GM12878 (cell line): ENCODE measurements around the gene OGFR. TPM values are rescaled to one million over a fixed set of nuclear protein-coding genes. Genes with fewer than 3 reads are reported as not detected.

Experiments used
- ATAC-seq: fragments of 200-7000 bp; cut with Tn5 transposase; 3 replicates; pipeline ENCODE4 v1.9.1; 2020; ENCODE audit warnings: mild to moderate bottlenecking, moderate library complexity
- BruUV-seq: library from RNA; stranded (reverse); fragments of 400-500 nt; replicated peaks from 2 replicates; lab custom pipeline; 2021; lab: Mats Ljungman, UMichigan
- CTCF ChIA-PET: fragments of 300-600 bp; sonication (Branson Sonifier 250); formaldehyde crosslinking; extraction: SDS; loops from one replicate; lab custom pipeline; 2021; ENCODE audit warnings: inconsistent platforms; lab: Yijun Ruan, JAX
- POLR2A ChIA-PET: fragments of 350-600 bp; formaldehyde crosslinking; extraction: SDS; loops from one replicate; lab custom pipeline; 2021; ENCODE audit warnings: inconsistent platforms; lab: Charles Lee
- RAD21 ChIA-PET: fragments of 300-600 bp; sonication (Branson Sonifier 250); formaldehyde crosslinking; loops from one replicate; lab custom pipeline; 2023; ENCODE audit warnings: antibody characterized with exemption; ENCODE audit not compliant: unreplicated experiment; lab: Charles Lee
- SMC1A ChIA-PET: fragments of 300-600 bp; sonication (Branson Sonifier 250); formaldehyde crosslinking; loops from one replicate; lab custom pipeline; 2023; ENCODE audit not compliant: unreplicated experiment, uncharacterized antibody; lab: Charles Lee
- DNase-seq: peaks from one replicate; pipeline ENCODE4 v3.0.0-alpha.2; 2011; ENCODE audit warnings: low read depth, low spot score
- FAIRE-seq: peaks from 3 replicates; lab custom pipeline; 2011; peaks lifted over from hg19 to GRCh38; lab: Jason Lieb, UNC
- H2AFZ ChIP-seq: 2 replicates; pipeline ENCODE4 v1.6.0; 2011; ENCODE audit warnings: low read depth, low read length, control low read depth; ENCODE audit not compliant: control insufficient read depth
- H3K27ac ChIP-seq: 2 replicates; pipeline ENCODE4 v1.5.1; 2011; ENCODE audit warnings: control low read depth; ENCODE audit not compliant: control insufficient read depth, insufficient read depth
- H3K27me3 ChIP-seq, 2 experiments: replicated peaks in 1 of 2; 2 replicates each; pipeline versions ENCODE4 v1.6.0 to v1.6.1; 2011; ENCODE audit warnings: low read length in 1 of 2; ENCODE audit not compliant: control insufficient read depth in 2 of 2, insufficient read depth in 2 of 2
- H3K36me3 ChIP-seq, 2 experiments: 2 replicates each; pipeline ENCODE4 v1.5.1; 2011; ENCODE audit warnings: low read length in 1 of 2; ENCODE audit not compliant: control insufficient read depth in 2 of 2, insufficient read depth in 2 of 2
- H3K4me1 ChIP-seq: 2 replicates; pipeline ENCODE4 v1.6.1; 2011; ENCODE audit warnings: mild to moderate bottlenecking, low read length, moderate library complexity, mixed read lengths; ENCODE audit not compliant: control insufficient read depth, insufficient read depth
- H3K4me2 ChIP-seq: 2 replicates; pipeline ENCODE4 v1.6.0; 2011; ENCODE audit warnings: control low read depth; ENCODE audit not compliant: control insufficient read depth, insufficient read depth
- H3K4me3 ChIP-seq: fragments of 200-600 bp; sonication (generic); 2 replicates; pipeline ENCODE4 v1.5.1; 2016
- H3K79me2 ChIP-seq: 2 replicates; pipeline ENCODE4 v1.6.0; 2011; ENCODE audit warnings: low read length; ENCODE audit not compliant: control insufficient read depth, insufficient read depth
- H3K9ac ChIP-seq: 2 replicates; pipeline ENCODE4 v1.8.0; 2011; ENCODE audit warnings: low read length, control low read depth, mixed read lengths; ENCODE audit not compliant: control insufficient read depth, insufficient read depth
- H3K9me3 ChIP-seq: replicated peaks from 3 replicates; pipeline ENCODE4 v1.5.1; 2011; ENCODE audit warnings: mild to moderate bottlenecking, low read length; ENCODE audit not compliant: control insufficient read depth, insufficient read depth
- H4K20me1 ChIP-seq: 2 replicates; pipeline ENCODE4 v1.6.0; 2011; ENCODE audit not compliant: control insufficient read depth, insufficient read depth
- EED ChIP-seq: sonication (generic); IDR thresholded peaks from 2 replicates; pipeline ENCODE4 v1.6.1; 2016; ENCODE audit warnings: antibody characterized with exemption, low read depth
- FOXK2 ChIP-seq: fragments of 450-650 bp; IDR thresholded peaks from 2 replicates; pipeline ENCODE4 v1.6.1; 2017; ENCODE audit warnings: mild to moderate bottlenecking, moderate library complexity
- IRF4 ChIP-seq: IDR thresholded peaks from 2 replicates; pipeline ENCODE4 v1.6.1; 2011; ENCODE audit warnings: low read depth, low read length
- JUNB ChIP-seq: IDR thresholded peaks from 2 replicates; pipeline ENCODE4 v1.6.1; 2016; ENCODE audit warnings: antibody characterized with exemption, mild to moderate bottlenecking
- NFYB ChIP-seq: IDR thresholded peaks from 2 replicates; pipeline ENCODE4 v1.6.1; 2011; ENCODE audit warnings: low read depth, mild to moderate bottlenecking, low read length, improper control_type of control experiment, moderate library complexity; ENCODE audit not compliant: insufficient read depth
- PML ChIP-seq: IDR thresholded peaks from 2 replicates; pipeline ENCODE4 v1.6.1; 2012; ENCODE audit warnings: low read length, inconsistent platforms
- POU2F2 ChIP-seq: IDR thresholded peaks from 3 replicates; pipeline ENCODE4 v1.6.1; 2011; ENCODE audit warnings: low read depth, mild to moderate bottlenecking, low read length, borderline replicate concordance
- RBBP5 ChIP-seq: fragments of 200-600 bp; sonication (generic); conservative IDR thresholded peaks from 2 replicates; pipeline ENCODE4 v1.6.1; 2016
- SIN3A ChIP-seq: IDR thresholded peaks from 2 replicates; pipeline ENCODE4 v1.6.1; 2012; ENCODE audit warnings: low read depth, low read length, improper control_type of control experiment
- SMARCA5 ChIP-seq: fragments of 450-650 bp; IDR thresholded peaks from 2 replicates; pipeline ENCODE4 v1.6.1; 2017; ENCODE audit warnings: mild to moderate bottlenecking
- STAT3 ChIP-seq: IDR thresholded peaks from 2 replicates; pipeline ENCODE4 v1.6.1; 2011; ENCODE audit warnings: low read depth, low read length, improper control_type of control experiment
- TCF12 ChIP-seq: IDR thresholded peaks from 2 replicates; pipeline ENCODE4 v1.6.1; 2011; ENCODE audit warnings: low read depth, mild to moderate bottlenecking, low read length
- ZNF24 ChIP-seq: fragments of 450-650 bp; IDR thresholded peaks from 2 replicates; pipeline ENCODE4 v1.6.1; 2017; ENCODE audit warnings: antibody characterized with exemption, mild to moderate bottlenecking
- ZNF274 ChIP-seq: IDR thresholded peaks from one replicate; pipeline ENCODE4 v1.8.0; 2011; ENCODE audit not compliant: insufficient read length, insufficient read depth
- WGBS: methylation state at CpG from one replicate; pipeline ENCODE4 v1.1.6; 2016; ENCODE audit warnings: low lambda C conversion rate; ENCODE audit not compliant: insufficient replicate concordance, insufficient coverage; ENCODE audit errors: missing lambda C conversion rate; 5-methylcytosine and 5-hydroxymethylcytosine counted together
- in situ Hi-C: fragments of 300-500 bp; cut with MboI; formaldehyde crosslinking; loops from 9 replicates; pipeline ENCODE4 v1.14.3; 2018; ENCODE audit warnings: mixed read lengths
- intact Hi-C: fragments of 100-400 bp; cut with micrococcal nuclease; formaldehyde crosslinking; loops from one replicate; pipeline ENCODE4 v1.14.2; 2022; ENCODE audit not compliant: unreplicated experiment
- polyA plus RNA-seq, 11 experiments: library from polyadenylated mRNA; depleted of rRNA in 4 of 11; unstranded in 6 of 11; stranded (reverse) in 5 of 11; fragments of >200 nt; fragmentation: Nextera tagmentation in 4 of 11; fragmentation: Illumina TruSeq in 1 of 11; extraction: Ambion mirVana in 4 of 11; extraction: Trizol in 1 of 11; gene quantifications; 1 replicate in 1 of 11; 2 replicates in 10 of 11; pipeline versions ENCODE4 v1.2.1 to v1.2.3, GENCODE V29; 2011 to 2016; ENCODE audit warnings: inconsistent platforms in 2 of 11, missing spikeins in 2 of 11, low read depth in 1 of 11
- total RNA-seq, 4 experiments: library from RNA; depleted of rRNA in 3 of 4; stranded (reverse); fragments of >200 nt in 3 of 4; fragmentation: Illumina TruSeq in 1 of 4; extraction: Trizol in 1 of 4; gene quantifications; 2 replicates each; pipeline versions ENCODE4 v1.2.1 to v1.2.3, GENCODE V29; 2013 to 2021
- TF ChIP-seq, protein P1 (sequence below): fragments of 450-650 bp; IDR thresholded peaks from 2 replicates; pipeline ENCODE4 v1.6.1; 2017; ENCODE audit warnings: mild to moderate bottlenecking, moderate library complexity
- TF ChIP-seq, protein P2 (sequence below): fragments of 450-650 bp; IDR thresholded peaks from 2 replicates; pipeline ENCODE4 v1.6.1; 2016; ENCODE audit warnings: mild to moderate bottlenecking

Gene OGFR
- total and polyA plus RNA-seq, 10 of the 15 experiments (the other 5 are each of a cell fraction or from before 2014, with no cell fraction given) = 0.72 to 62.1 (median 27.3) TPM

DNA sequence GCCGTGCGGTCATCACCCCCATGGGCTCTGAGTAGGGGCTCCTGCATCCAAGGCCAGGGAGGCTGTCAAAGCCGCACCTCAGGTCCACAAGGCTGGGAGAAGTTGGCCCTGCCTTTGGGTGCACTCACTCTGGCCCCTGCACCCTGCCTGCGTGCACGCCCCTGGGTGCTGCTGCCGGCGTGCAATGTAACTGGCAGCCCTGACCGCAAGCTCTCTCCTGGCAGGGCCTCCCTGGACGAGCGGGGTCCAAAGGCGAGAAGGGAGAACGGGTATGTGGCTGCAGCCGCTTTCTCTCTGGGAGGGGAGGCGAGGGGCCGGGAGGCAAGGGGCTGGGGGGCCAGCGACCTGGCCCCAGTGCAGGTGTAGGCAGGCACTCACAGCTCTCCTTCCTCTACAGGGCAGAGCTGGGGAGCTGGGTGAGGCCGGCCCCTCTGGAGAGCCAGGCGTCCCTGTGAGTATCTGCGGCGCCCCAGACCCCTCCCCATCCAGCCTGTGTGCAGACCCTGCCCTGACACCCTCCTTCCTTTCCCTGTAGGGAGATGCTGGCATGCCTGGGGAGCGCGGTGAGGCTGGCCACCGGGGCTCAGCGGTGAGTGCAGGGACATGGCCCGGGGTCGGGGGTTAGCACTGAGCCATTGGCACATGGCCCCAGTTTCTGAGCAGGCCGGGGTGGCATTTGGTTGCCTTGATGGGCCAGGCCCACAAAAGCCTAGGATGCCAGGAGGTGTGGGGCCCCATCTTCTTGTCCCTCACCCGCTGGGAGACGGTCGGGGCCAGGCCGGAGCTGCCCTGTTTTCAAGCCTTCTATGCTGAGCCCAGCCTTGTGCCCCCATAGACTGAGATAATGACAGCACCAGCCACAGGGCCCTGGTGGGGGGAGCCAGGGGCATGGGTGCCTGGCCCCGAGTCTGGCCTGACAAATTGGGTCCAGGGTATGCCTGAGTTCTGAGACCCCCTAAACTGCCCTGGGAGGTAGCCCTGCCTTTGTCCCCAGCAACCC, 24.9 kb downstream of the OGFR start (continued):
- TF ChIP-seq EED (no peak), ZNF274 (no peak), SMARCA5 (no peak), IRF4 (no peak), JUNB (no peak), ZNF24 (no peak)
- TF ChIP-seq, all 136 proteins: peak for 0

- H4K20me1 ChIP-seq = no peaks in the 10 kb centered on the region
- H3K9me3 ChIP-seq = no peaks in the 10 kb centered on the region
- peaks cover 0 to 1% of the 10 kb centered on the region in 2 experiments; a peak in 2 of 4 replicates for H3K27me3 ChIP-seq
- H3K79me2 ChIP-seq = no peaks in the 10 kb centered on the region
- no TSS peak for BruUV-seq
- CTCF ChIA-PET = no interaction called here
- H2AFZ ChIP-seq = no peak overlapping the region
- ATAC-seq (no peak), DNase-seq (no peak), FAIRE-seq (no peak)
- in situ Hi-C loops = no loop called here
- intact Hi-C loops = no loop called here
- RAD21 ChIA-PET = no interaction called here
- H3K4me1 ChIP-seq = peaks cover 14% of the 10 kb centered on the region
- H3K4me3 ChIP-seq = no peak overlapping the region
- H3K27ac ChIP-seq = no peak overlapping the region
- 34% methylated on average over 12 of the region's 14 CpGs for WGBS
- POLR2A ChIA-PET = no interaction called here
- SMC1A ChIA-PET = no interaction called here
- H3K4me2 ChIP-seq = no peak overlapping the region
- H3K9ac ChIP-seq = no peak overlapping the region
- H3K36me3 ChIP-seq = no peaks in the 10 kb centered on the region
- TF ChIP-seq PML (no peak), RBBP5 (no peak), TCF12 (no peak), POU2F2 (no peak), NFYB (no peak), STAT3 (no peak), SIN3A (no peak), FOXK2 (no peak)
- TF ChIP-seq, protein P1, sequence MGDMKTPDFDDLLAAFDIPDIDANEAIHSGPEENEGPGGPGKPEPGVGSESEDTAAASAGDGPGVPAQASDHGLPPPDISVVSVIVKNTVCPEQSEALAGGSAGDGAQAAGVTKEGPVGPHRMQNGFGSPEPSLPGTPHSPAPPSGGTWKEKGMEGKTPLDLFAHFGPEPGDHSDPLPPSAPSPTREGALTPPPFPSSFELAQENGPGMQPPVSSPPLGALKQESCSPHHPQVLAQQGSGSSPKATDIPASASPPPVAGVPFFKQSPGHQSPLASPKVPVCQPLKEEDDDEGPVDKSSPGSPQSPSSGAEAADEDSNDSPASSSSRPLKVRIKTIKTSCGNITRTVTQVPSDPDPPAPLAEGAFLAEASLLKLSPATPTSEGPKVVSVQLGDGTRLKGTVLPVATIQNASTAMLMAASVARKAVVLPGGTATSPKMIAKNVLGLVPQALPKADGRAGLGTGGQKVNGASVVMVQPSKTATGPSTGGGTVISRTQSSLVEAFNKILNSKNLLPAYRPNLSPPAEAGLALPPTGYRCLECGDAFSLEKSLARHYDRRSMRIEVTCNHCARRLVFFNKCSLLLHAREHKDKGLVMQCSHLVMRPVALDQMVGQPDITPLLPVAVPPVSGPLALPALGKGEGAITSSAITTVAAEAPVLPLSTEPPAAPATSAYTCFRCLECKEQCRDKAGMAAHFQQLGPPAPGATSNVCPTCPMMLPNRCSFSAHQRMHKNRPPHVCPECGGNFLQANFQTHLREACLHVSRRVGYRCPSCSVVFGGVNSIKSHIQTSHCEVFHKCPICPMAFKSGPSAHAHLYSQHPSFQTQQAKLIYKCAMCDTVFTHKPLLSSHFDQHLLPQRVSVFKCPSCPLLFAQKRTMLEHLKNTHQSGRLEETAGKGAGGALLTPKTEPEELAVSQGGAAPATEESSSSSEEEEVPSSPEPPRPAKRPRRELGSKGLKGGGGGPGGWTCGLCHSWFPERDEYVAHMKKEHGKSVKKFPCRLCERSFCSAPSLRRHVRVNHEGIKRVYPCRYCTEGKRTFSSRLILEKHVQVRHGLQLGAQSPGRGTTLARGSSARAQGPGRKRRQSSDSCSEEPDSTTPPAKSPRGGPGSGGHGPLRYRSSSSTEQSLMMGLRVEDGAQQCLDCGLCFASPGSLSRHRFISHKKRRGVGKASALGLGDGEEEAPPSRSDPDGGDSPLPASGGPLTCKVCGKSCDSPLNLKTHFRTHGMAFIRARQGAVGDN = no peak
- TF ChIP-seq, protein P2, sequence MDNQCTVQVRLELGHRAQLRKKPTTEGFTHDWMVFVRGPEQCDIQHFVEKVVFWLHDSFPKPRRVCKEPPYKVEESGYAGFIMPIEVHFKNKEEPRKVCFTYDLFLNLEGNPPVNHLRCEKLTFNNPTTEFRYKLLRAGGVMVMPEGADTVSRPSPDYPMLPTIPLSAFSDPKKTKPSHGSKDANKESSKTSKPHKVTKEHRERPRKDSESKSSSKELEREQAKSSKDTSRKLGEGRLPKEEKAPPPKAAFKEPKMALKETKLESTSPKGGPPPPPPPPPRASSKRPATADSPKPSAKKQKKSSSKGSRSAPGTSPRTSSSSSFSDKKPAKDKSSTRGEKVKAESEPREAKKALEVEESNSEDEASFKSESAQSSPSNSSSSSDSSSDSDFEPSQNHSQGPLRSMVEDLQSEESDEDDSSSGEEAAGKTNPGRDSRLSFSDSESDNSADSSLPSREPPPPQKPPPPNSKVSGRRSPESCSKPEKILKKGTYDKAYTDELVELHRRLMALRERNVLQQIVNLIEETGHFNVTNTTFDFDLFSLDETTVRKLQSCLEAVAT = no peak
Measured at GRCh38 chr20:62830251-62830650, 25.6 kb downstream of the OGFR start.
